ENCODE results near the gene CCL15.
"Not testable (repeated sequence)": the region's sequence is repeated elsewhere in the genome, so short reads cannot be mapped to it uniquely, and the experiment has no call there.

CCL15 gene

GRCh38 chr17:36014946-36015345 lies 13.6 kb upstream of the CCL15 start:
- Histone ChIP-seq H3K36me3 (ENCODE audit: control insufficient read depth, insufficient read depth, low read length) (no peaks in the 10 kb centered on the region), H3K27me3 (ENCODE audit: control insufficient read depth, insufficient read depth, low read length) (no peaks in the 10 kb centered on the region), H3K9me3 (ENCODE audit: control insufficient read depth, low read length) (no peaks in the 10 kb centered on the region), H3K4me1 (ENCODE audit: control insufficient read depth, insufficient read depth, low read length) (no peaks in the 10 kb centered on the region), H3K9ac (ENCODE audit: low read length) (no peak overlapping the region), H3K4me3 (ENCODE audit: low read length) (no peak overlapping the region)

DNA sequence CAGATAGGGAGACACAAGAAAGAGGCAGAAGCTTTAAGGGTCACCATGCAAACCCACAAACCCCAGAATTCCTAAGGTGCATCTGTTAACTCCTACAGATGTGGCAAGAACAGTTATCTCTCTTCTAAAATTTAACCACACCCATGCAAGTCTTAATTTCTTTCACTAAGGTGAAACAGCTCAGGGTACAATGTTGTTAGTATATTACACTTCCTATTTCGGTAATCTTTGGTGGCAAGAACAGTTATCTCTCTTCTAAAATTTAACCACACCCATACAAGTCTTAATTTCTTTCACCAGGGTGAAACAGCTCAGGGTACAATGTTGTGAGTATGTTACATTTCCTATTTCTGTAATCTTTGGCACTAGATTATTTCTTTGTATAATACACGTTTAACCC lies 9.8 kb upstream of the CCL15 start:
- Histone ChIP-seq H3K27me3 (ENCODE audit: control insufficient read depth, insufficient read depth, low read length) (no peaks in the 10 kb centered on the region), H3K36me3 (ENCODE audit: control insufficient read depth, insufficient read depth, low read length) (no peaks in the 10 kb centered on the region), H3K4me3 (ENCODE audit: low read length) (no peak overlapping the region), H3K9me3 (ENCODE audit: control insufficient read depth, low read length) (no peaks in the 10 kb centered on the region), H3K4me1 (ENCODE audit: control insufficient read depth, insufficient read depth, low read length) (no peaks in the 10 kb centered on the region), H3K9ac (ENCODE audit: low read length) (no peak overlapping the region)

DNA sequence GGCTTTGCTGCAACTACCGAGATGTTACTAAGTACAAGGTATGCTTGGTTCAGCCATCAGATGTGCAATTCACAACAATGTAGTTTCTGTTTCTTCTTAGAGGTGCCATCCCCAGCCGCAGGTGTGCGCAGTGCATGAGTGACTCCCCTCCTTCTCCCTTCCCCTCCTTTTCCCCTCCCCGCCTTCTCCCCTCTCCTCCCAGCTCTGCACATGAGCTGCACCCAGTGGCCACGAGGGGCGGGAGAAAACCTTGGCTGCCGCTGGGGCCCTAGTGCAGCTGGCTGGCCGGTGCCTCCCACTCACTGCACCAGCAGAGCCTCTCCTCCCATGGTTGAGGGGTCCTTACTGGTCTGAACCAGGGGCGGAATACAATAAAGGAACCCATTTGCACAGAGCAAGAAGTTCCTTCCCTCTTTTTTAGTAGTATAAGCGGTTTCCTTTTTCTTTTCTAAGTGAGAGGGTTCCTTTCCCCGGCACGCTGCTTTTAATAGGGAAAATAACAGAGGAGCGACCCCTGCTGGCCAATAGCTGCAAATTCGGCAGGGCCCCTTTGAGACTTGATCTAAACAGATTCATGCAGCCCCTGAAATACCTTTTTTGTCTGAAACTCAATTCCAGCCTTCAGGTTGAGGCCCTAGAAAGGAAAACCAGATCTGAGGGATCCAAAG lies 7.8 kb upstream of the CCL15 start:
- peaks cover 3% of the 10 kb centered on the region for H3K4me1 ChIP-seq (ENCODE audit: control insufficient read depth, insufficient read depth, low read length)
- no peaks in the 10 kb centered on the region for H3K36me3 ChIP-seq (ENCODE audit: control insufficient read depth, insufficient read depth, low read length)
- H3K9me3 ChIP-seq (ENCODE audit: control insufficient read depth, low read length) = no peaks in the 10 kb centered on the region
- no peaks in the 10 kb centered on the region for H3K27me3 ChIP-seq (ENCODE audit: control insufficient read depth, insufficient read depth, low read length)
- no peak overlapping the region for H3K9ac ChIP-seq (ENCODE audit: low read length)
- no peak overlapping the region for H3K4me3 ChIP-seq (ENCODE audit: low read length)

DNA sequence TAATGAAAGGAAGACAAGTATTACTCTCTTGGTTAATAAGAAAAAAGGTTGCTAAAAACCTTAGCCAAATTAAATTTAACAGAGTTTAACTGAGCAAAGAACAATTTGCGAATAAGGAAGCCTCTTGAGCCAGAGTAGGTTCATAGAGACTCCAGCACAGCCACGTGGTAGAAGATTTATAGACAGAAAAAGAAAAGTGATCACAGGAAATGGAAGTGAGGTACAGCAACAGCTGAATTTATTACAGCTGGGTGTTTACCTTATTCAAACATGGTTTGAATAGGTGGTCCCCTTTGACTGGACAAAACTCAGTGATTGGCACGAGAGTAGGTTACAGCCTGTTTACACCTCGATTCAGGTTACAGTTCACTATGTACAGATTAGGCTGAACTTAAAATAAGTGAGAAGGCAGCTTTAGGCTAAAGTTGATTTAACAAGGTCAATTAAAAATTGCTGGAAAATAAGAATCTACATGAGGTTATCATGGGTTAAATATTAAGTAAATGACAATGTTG lies 3.3 kb upstream of the CCL15 start:
- Histone ChIP-seq H3K36me3 (ENCODE audit: control insufficient read depth, insufficient read depth, low read length) (no peaks in the 10 kb centered on the region), H3K4me3 (ENCODE audit: low read length) (no peak overlapping the region), H3K9ac (ENCODE audit: low read length) (no peak overlapping the region), H3K9me3 (ENCODE audit: control insufficient read depth, low read length) (no peaks in the 10 kb centered on the region), H3K27me3 (ENCODE audit: control insufficient read depth, insufficient read depth, low read length) (no peaks in the 10 kb centered on the region), H3K4me1 (ENCODE audit: control insufficient read depth, insufficient read depth, low read length) (peaks cover 32% of the 10 kb centered on the region)

DNA sequence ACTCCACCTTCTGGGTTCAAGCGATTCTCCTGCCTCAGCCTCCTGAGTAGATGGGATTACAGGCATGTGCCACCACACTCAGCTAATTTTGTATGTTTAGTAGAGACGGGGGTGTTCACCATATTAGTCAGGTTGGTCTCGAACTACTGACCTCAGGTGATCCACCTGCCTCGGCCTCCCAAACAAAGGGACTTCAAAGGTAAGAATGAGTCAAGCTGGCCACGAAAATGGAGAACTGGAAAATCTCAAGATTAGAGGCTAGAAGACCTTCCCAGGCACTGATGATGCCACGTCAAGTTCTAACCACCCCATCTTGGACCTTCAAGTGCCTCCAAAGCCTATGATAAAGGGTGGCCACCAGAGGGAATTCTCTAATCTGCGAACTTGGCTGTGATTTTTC lies 1.3 kb upstream of the CCL15 start:
- Histone ChIP-seq H3K4me3 (ENCODE audit: low read length) (no peak overlapping the region), H3K9me3 (ENCODE audit: control insufficient read depth, low read length) (no peaks in the 10 kb centered on the region), H3K36me3 (ENCODE audit: control insufficient read depth, insufficient read depth, low read length) (no peaks in the 10 kb centered on the region), H3K27me3 (ENCODE audit: control insufficient read depth, insufficient read depth, low read length) (no peaks in the 10 kb centered on the region), H3K4me1 (ENCODE audit: control insufficient read depth, insufficient read depth, low read length) (peaks cover 32% of the 10 kb centered on the region), H3K9ac (ENCODE audit: low read length) (no peak overlapping the region)

DNA sequence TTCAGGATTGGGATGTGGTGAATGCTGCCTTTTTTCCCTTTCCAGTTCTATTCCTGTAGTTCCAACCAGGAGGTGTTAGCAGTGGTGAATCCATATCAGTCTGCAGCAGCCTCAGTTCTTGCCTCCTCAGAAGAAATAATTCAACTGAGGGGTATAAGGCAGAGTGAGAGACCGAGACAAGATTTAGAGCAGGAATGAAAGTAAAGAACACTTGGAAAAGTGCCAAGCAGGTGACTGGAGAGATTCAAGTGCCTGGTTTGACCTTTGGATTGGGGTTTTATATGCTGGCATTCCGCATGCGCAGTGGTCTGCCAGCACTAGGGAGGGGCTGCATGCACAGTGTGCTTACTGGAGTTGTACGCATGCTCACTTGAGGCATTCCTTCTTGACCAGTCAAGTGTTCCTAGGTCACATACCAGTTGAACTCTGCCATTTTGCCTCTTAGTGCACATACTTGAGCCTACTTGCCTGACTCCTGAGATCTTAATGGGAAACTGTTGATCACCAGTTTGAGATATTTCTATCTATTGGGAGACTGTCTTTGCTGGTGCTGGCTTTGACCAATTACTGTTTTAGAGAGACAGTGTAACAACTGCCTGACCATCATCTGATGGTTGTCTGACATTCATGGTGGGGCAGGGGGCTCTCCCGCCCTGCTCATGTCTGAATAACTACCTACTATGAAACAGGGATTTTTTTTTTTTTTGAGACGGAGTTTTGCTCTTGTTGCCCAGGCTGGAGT lies 680 bp upstream of the CCL15 start:
- Histone ChIP-seq H3K9me3 (ENCODE audit: control insufficient read depth, low read length) (no peaks in the 10 kb centered on the region), H3K9ac (ENCODE audit: low read length) (peak overlapping the region; percentile 16), H3K36me3 (ENCODE audit: control insufficient read depth, insufficient read depth, low read length) (no peaks in the 10 kb centered on the region), H3K4me3 (ENCODE audit: low read length) (no peak overlapping the region), H3K27me3 (ENCODE audit: control insufficient read depth, insufficient read depth, low read length) (no peaks in the 10 kb centered on the region), H3K4me1 (ENCODE audit: control insufficient read depth, insufficient read depth, low read length) (peaks cover 32% of the 10 kb centered on the region)

DNA sequence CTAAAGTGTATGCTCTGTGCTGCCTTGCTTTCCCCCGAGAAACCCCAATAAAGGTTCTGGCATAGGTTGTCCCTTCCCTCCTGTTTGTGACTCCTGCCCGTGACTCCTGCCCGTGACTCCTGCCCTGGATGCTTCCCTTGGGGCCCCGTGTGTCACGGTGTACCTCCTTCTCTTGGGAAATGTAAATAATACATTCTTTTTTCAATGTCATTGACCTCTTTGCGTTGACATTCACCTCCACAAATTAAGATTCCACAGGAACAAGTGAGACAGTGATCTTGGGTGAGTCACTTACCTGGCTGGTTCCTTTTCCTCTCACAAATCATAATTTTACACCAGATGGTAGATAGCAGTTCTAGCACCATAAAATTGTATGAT lies 632 bp downstream of the CCL15 start:
- Histone ChIP-seq H3K9ac (ENCODE audit: low read length) (no peak overlapping the region), H3K4me3 (ENCODE audit: low read length) (no peak overlapping the region), H3K4me1 (ENCODE audit: control insufficient read depth, insufficient read depth, low read length) (peaks cover 32% of the 10 kb centered on the region)

GRCh38 chr17:35998756-35999155 lies 2.6 kb downstream of the CCL15 start:
- no peak overlapping the region for H3K4me3 ChIP-seq (ENCODE audit: low read length)
- H3K9me3 ChIP-seq (ENCODE audit: control insufficient read depth, low read length) = no peaks in the 10 kb centered on the region
- H3K9ac ChIP-seq (ENCODE audit: low read length) = no peak overlapping the region
- peaks cover 26% of the 10 kb centered on the region for H3K4me1 ChIP-seq (ENCODE audit: control insufficient read depth, insufficient read depth, low read length)
- no peaks in the 10 kb centered on the region for H3K36me3 ChIP-seq (ENCODE audit: control insufficient read depth, insufficient read depth, low read length)
- no peaks in the 10 kb centered on the region for H3K27me3 ChIP-seq (ENCODE audit: control insufficient read depth, insufficient read depth, low read length)

More for the DNA sequence above, 632 bp downstream of the CCL15 start:
- Histone ChIP-seq H3K36me3 (ENCODE audit: control insufficient read depth, insufficient read depth, low read length) (no peaks in the 10 kb centered on the region), H3K9me3 (ENCODE audit: control insufficient read depth, low read length) (no peaks in the 10 kb centered on the region), H3K27me3 (ENCODE audit: control insufficient read depth, insufficient read depth, low read length) (no peaks in the 10 kb centered on the region)

DNA sequence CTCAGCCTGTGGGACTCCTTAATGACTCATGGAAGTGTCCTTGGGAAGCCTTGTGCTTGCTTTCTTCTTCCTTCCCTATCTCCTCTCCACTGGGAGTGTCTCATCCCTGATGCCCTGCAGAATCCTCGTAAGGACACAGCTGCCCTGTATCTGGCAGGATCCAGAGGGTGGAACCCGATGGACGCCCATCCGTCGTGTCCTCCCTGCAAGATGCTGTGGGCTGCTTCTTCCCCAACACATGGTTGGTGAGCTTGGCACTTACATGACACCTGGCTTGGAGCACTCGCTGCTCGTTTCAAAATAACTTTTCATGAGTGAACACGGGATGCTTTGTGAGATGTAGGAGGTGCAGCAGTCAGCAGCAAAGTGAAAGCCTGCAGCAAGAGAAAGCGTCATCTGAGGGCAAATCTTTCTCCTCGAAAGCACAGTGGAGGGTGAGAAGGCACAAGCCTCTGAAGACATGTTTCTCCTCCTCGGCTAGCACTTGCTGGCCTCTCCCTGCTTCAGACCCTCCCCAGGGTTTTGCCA lies 3.3 kb downstream of the CCL15 start:
- no peaks in the 10 kb centered on the region for H3K27me3 ChIP-seq (ENCODE audit: control insufficient read depth, insufficient read depth, low read length)
- H3K9ac ChIP-seq (ENCODE audit: low read length) = no peak overlapping the region
- H3K4me3 ChIP-seq (ENCODE audit: low read length) = no peak overlapping the region
- H3K9me3 ChIP-seq (ENCODE audit: control insufficient read depth, low read length) = no peaks in the 10 kb centered on the region
- no peaks in the 10 kb centered on the region for H3K36me3 ChIP-seq (ENCODE audit: control insufficient read depth, insufficient read depth, low read length)
- peaks cover 22% of the 10 kb centered on the region for H3K4me1 ChIP-seq (ENCODE audit: control insufficient read depth, insufficient read depth, low read length)

- H3K36me3 ChIP-seq (ENCODE audit: control insufficient read depth, insufficient read depth, low read length); H3K9me3 ChIP-seq (ENCODE audit: control insufficient read depth, low read length); H3K27me3 ChIP-seq (ENCODE audit: control insufficient read depth, insufficient read depth, low read length); H3K4me1 ChIP-seq (ENCODE audit: control insufficient read depth, insufficient read depth, low read length); H3K9ac ChIP-seq (ENCODE audit: low read length); H3K4me3 ChIP-seq (ENCODE audit: low read length): not testable (repeated sequence)
Measured at GRCh38 chr17:35995346-35995745, 6.0 kb downstream of the CCL15 start.

GRCh38 chr17:35991075-35991474 lies 10.3 kb downstream of the CCL15 start:
- H3K4me3 ChIP-seq (ENCODE audit: low read length) = no peak overlapping the region
- H3K36me3 ChIP-seq (ENCODE audit: control insufficient read depth, insufficient read depth, low read length) = no peaks in the 10 kb centered on the region
- peaks cover 8% of the 10 kb centered on the region for H3K4me1 ChIP-seq (ENCODE audit: control insufficient read depth, insufficient read depth, low read length)
- H3K9ac ChIP-seq (ENCODE audit: low read length) = no peak overlapping the region
- no peaks in the 10 kb centered on the region for H3K9me3 ChIP-seq (ENCODE audit: control insufficient read depth, low read length)
- no peaks in the 10 kb centered on the region for H3K27me3 ChIP-seq (ENCODE audit: control insufficient read depth, insufficient read depth, low read length)

DNA sequence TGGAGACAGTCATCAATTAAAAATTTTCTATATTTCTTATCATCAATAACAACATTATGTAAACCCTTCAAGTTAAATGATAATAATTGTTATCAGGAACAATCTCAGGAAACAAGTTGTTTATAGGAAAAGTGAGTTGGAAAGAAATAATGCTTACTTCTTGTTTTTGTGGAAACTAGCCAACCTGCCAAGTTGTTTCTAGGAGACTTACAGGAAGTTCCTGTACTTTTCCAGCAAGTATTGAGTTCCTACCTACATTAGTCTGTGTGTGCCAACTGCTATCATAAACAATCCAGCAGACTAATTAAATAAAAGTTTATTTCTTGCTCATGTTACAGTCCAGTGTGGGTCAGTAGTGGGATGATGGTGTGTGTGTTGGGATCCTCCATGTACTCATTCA lies 13.2 kb downstream of the CCL15 start:
- Histone ChIP-seq H3K36me3 (ENCODE audit: control insufficient read depth, insufficient read depth, low read length) (no peaks in the 10 kb centered on the region), H3K9me3 (ENCODE audit: control insufficient read depth, low read length) (no peaks in the 10 kb centered on the region), H3K27me3 (ENCODE audit: control insufficient read depth, insufficient read depth, low read length) (no peaks in the 10 kb centered on the region), H3K9ac (ENCODE audit: low read length) (no peak overlapping the region), H3K4me3 (ENCODE audit: low read length) (no peak overlapping the region), H3K4me1 (ENCODE audit: control insufficient read depth, insufficient read depth, low read length) (peaks cover 8% of the 10 kb centered on the region)

Measured in mucosa of stomach (tissue), 1 donor.